IMR-90 (cell line): ENCODE data around the gene C1orf87. TPM values are rescaled to one million over a fixed set of nuclear protein-coding genes. Genes with fewer than 3 reads are reported as not detected.
A peak's percentile ranks its signal among the peaks of the same experiment; 100 is the strongest.

Source experiments
- ATAC-seq: fragments of 200-7000 bp; cut with Tn5 transposase; 2 replicates; pipeline ENCODE4 v1.9.1; 2020; ENCODE audit warnings: low read depth, mild to moderate bottlenecking, moderate library complexity
- BruUV-seq: library from RNA; stranded (reverse); fragments of 400-500 nt; replicated peaks from 2 replicates; lab custom pipeline; 2021; lab: Mats Ljungman, UMichigan
- CTCF ChIA-PET: fragments of 300-600 bp; formaldehyde crosslinking; extraction: SDS; loops from one replicate; lab custom pipeline; 2021; ENCODE audit warnings: antibody characterized with exemption; lab: Yijun Ruan, JAX
- POLR2A ChIA-PET: fragments of 300-600 bp; sonication (Branson Sonifier 250); formaldehyde crosslinking; loops from one replicate; lab custom pipeline; 2022; ENCODE audit warnings: antibody characterized with exemption; ENCODE audit not compliant: unreplicated experiment; lab: Charles Lee
- DNase-seq: peaks from one replicate; pipeline ENCODE4 v3.0.0; 2013
- H2AFZ ChIP-seq: replicated peaks from 2 replicates; pipeline ENCODE3; 2013; ENCODE audit warnings: low read length, mild to moderate bottlenecking; ENCODE audit not compliant: poor library complexity
- H2AK5ac ChIP-seq: 2 replicates; pipeline ENCODE4 v1.6.1; 2013; ENCODE audit warnings: low read depth, low read length, inconsistent platforms
- H2AK9ac ChIP-seq: replicated peaks from 2 replicates; pipeline ENCODE3; 2013; ENCODE audit warnings: mild to moderate bottlenecking, low read depth, low read length, moderate library complexity; ENCODE audit not compliant: poor library complexity
- H2BK120ac ChIP-seq: 2 replicates; pipeline ENCODE4 v1.6.1; 2013; ENCODE audit warnings: low read depth, low read length, inconsistent platforms
- H2BK15ac ChIP-seq: 3 replicates; pipeline ENCODE4 v1.6.1; 2013; ENCODE audit warnings: low read depth, low read length, inconsistent platforms
- H2BK20ac ChIP-seq: 2 replicates; pipeline ENCODE4 v1.6.1; 2013; ENCODE audit warnings: low read depth, mild to moderate bottlenecking, inconsistent platforms, low read length, moderate library complexity
- H2BK5ac ChIP-seq: 2 replicates; pipeline ENCODE4 v1.6.1; 2013; ENCODE audit warnings: mild to moderate bottlenecking, low read depth, low read length, inconsistent platforms; ENCODE audit not compliant: poor library complexity, severe bottlenecking
- H3K14ac ChIP-seq: replicated peaks from 2 replicates; pipeline ENCODE4 v1.6.1; 2013; ENCODE audit warnings: low read depth, low read length, inconsistent platforms
- H3K18ac ChIP-seq: 2 replicates; pipeline ENCODE4 v1.6.1; 2013; ENCODE audit warnings: low read depth, low read length, control low read depth
- H3K23ac ChIP-seq: 2 replicates; pipeline ENCODE4 v1.6.1; 2013; ENCODE audit warnings: low read depth, low read length, inconsistent platforms
- H3K27ac ChIP-seq: 2 replicates; pipeline ENCODE4 v1.5.1; 2013; ENCODE audit warnings: mild to moderate bottlenecking, control low read depth, low read length; ENCODE audit not compliant: insufficient read depth
- H3K27me3 ChIP-seq: 2 replicates; pipeline ENCODE4 v1.6.1; 2013; ENCODE audit warnings: low read length; ENCODE audit not compliant: control insufficient read depth, insufficient read depth
- H3K36me3 ChIP-seq: 2 replicates; pipeline ENCODE4 v1.6.1; 2013; ENCODE audit warnings: low read length, mixed read lengths; ENCODE audit not compliant: control insufficient read depth, insufficient read depth
- H3K4ac ChIP-seq: 2 replicates; pipeline ENCODE4 v1.6.1; 2013; ENCODE audit warnings: low read depth, low read length, inconsistent platforms
- H3K4me1 ChIP-seq: 2 replicates; pipeline ENCODE4 v1.6.1; 2013; ENCODE audit warnings: low read length, mixed read lengths; ENCODE audit not compliant: control insufficient read depth, insufficient read depth
- H3K4me2 ChIP-seq: 2 replicates; pipeline ENCODE4 v1.6.1; 2013; ENCODE audit warnings: low read depth, mild to moderate bottlenecking, control low read depth, low read length, moderate library complexity
- H3K4me3 ChIP-seq: 2 replicates; pipeline ENCODE4 v1.5.1; 2013; ENCODE audit warnings: low read depth, mild to moderate bottlenecking, control low read depth, low read length, moderate library complexity; ENCODE audit not compliant: insufficient read depth
- H3K56ac ChIP-seq: 2 replicates; pipeline ENCODE4 v1.6.1; 2013; ENCODE audit warnings: low read length, inconsistent platforms; ENCODE audit not compliant: insufficient read depth; ENCODE audit errors: extremely low read depth
- H3K79me1 ChIP-seq, 2 experiments: 2 replicates each; pipeline ENCODE4 v1.6.1; 2013; ENCODE audit warnings: low read length in 2 of 2, inconsistent platforms in 1 of 2, low read depth in 1 of 2
- H3K9ac ChIP-seq: 2 replicates; pipeline ENCODE4 v1.6.1; 2013; ENCODE audit warnings: low read depth, low read length, control low read depth
- H3K9me1 ChIP-seq: 2 replicates; pipeline ENCODE4 v1.6.1; 2013; ENCODE audit warnings: low read length, inconsistent platforms; ENCODE audit not compliant: insufficient read depth
- H3K9me3 ChIP-seq: 2 replicates; pipeline ENCODE4 v1.6.1; 2013; ENCODE audit warnings: low read length; ENCODE audit not compliant: control insufficient read depth, insufficient read depth
- H4K20me1 ChIP-seq: 2 replicates; pipeline ENCODE4 v1.6.1; 2013; ENCODE audit warnings: low read length, inconsistent platforms; ENCODE audit not compliant: insufficient read depth
- H4K5ac ChIP-seq: 2 replicates; pipeline ENCODE4 v1.6.1; 2013; ENCODE audit warnings: mild to moderate bottlenecking, low read depth, low read length, control low read depth
- H4K8ac ChIP-seq, 2 experiments: 2 replicates each; pipeline ENCODE4 v1.6.1; 2013; ENCODE audit warnings: low read depth in 2 of 2, low read length in 2 of 2, control low read depth in 1 of 2, inconsistent platforms in 1 of 2
- H4K91ac ChIP-seq: 2 replicates; pipeline ENCODE4 v1.6.1; 2013; ENCODE audit warnings: low read depth, low read length, inconsistent platforms; ENCODE audit not compliant: insufficient read depth
- BHLHE40 ChIP-seq: fragments of 150-350 bp; IDR thresholded peaks from 2 replicates; pipeline ENCODE4 v1.6.1; 2016; ENCODE audit warnings: mild to moderate bottlenecking, low read depth, low read length
- MAFK ChIP-seq: IDR thresholded peaks from 2 replicates; pipeline ENCODE4 v1.6.1; 2012; ENCODE audit warnings: low read depth, low read length, improper control_type of control experiment
- MAZ ChIP-seq: IDR thresholded peaks from 2 replicates; pipeline ENCODE4 v1.6.1; 2012; ENCODE audit warnings: low read depth, mild to moderate bottlenecking, low read length, improper control_type of control experiment, moderate library complexity, borderline replicate concordance
- MXI1 ChIP-seq: IDR thresholded peaks from 2 replicates; pipeline ENCODE4 v1.6.1; 2012; ENCODE audit warnings: low read depth, mild to moderate bottlenecking, low read length, moderate library complexity, borderline replicate concordance
- POLR2A ChIP-seq: IDR thresholded peaks from 2 replicates; pipeline ENCODE4 v1.6.1; 2012; ENCODE audit warnings: mild to moderate bottlenecking, low read depth, low read length
- SMC3 ChIP-seq: fragments of 150-350 bp; IDR thresholded peaks from 2 replicates; pipeline ENCODE4 v1.6.1; 2016; ENCODE audit warnings: low read depth, mild to moderate bottlenecking, antibody characterized with exemption, low read length, moderate library complexity
- WGBS, 2 experiments: methylation state at CpG; one replicate each; pipeline versions ENCODE4 v1.1.5 to v1.1.7; 2013; ENCODE audit warnings: missing lambda C conversion rate in 2 of 2; ENCODE audit not compliant: insufficient read length in 1 of 2; ENCODE audit errors: extremely low coverage in 2 of 2; 5-methylcytosine and 5-hydroxymethylcytosine counted together
- dilution Hi-C: fragments of 300-500 bp; cut with HindIII; formaldehyde crosslinking; loops from one replicate; pipeline ENCODE4 v1.14.3; 2018; ENCODE audit warnings: low sequenced_read_pairs; ENCODE audit not compliant: unreplicated experiment
- in situ Hi-C: fragments of 300-500 bp; cut with MboI; formaldehyde crosslinking; loops from 3 replicates; pipeline ENCODE4 v1.14.3; 2019; ENCODE audit warnings: low sequenced_read_pairs, inconsistent platforms, mixed read lengths
- intact Hi-C: fragments of 100-400 bp; cut with micrococcal nuclease; formaldehyde crosslinking; loops from 2 replicates; pipeline ENCODE4 v1.10.0; 2022
- polyA plus RNA-seq, 3 experiments: library from polyadenylated mRNA; depleted of rRNA; stranded (reverse); fragments of >200 nt; gene quantifications; 2 replicates each; pipeline ENCODE4 v1.2.3, GENCODE V29; 2012; ENCODE audit warnings: low replicate concordance in 1 of 3
- total RNA-seq: library from RNA; depleted of rRNA; stranded (reverse); fragments of >200 nt; gene quantifications from 2 replicates; pipeline ENCODE4 v1.2.3, GENCODE V29; 2012
- TF ChIP-seq, protein P1 (sequence below): fragments of 150-350 bp; IDR thresholded peaks from 2 replicates; pipeline ENCODE4 v1.6.1; 2016; ENCODE audit warnings: low read depth, mild to moderate bottlenecking, low read length, moderate library complexity, borderline replicate concordance
- TF ChIP-seq, protein P2 (sequence below): conservative IDR thresholded peaks from 2 replicates; pipeline ENCODE4 v1.5.1; 2012; ENCODE audit warnings: mild to moderate bottlenecking, low read depth, low read length, improper control_type of control experiment

C1orf87 gene
- total and polyA plus RNA-seq, 2 of the 4 experiments (the other 2 are of a cell fraction): not detected

DNA sequence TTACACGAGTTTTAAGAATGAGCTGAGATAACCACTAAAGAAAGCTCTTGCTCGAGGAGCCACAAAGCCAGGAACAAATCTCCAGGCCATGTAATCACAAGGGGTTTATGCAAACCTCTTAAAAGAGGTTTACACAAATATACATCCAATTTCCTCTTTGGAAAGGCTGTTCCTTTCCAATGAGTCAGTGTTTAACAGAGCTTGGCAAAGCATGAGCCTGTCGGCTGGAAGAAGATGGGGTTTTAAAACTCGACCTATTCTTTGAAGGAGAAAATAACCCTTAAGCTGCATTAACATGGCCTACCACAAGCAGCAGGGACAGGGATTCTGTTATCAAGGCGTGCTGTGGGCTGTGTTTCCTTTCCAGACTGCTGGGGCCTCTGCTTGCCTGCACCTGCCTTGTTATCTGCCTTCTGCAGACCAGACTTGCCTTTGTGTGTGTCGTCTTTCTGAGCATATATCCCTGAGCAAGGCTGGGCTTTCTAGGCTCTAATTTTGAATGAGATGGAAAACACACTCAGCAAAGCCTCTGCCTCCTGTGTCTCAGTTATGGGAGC is 106.4 kb downstream of the C1orf87 start:
- dilution Hi-C loops: no loop called here
- 0 out of 2 replicates have a peak, but pooled peaks cover 1% of the 10 kb centered on the region for H3K27me3 ChIP-seq
- no peak overlapping the region for H3K4me3 ChIP-seq
- H3K14ac ChIP-seq: no peak overlapping the region
- H4K91ac ChIP-seq: no peak overlapping the region
- H3K56ac ChIP-seq: no peak overlapping the region
- no peaks in the 10 kb centered on the region for H3K36me3 ChIP-seq
- ATAC-seq (peak; percentile 81), DNase-seq (peak; percentile 59)
- peak overlapping the region; percentile 59; the same call in 1 of the 2 replicates for H3K4me2 ChIP-seq
- peak overlapping the region; percentile 35; the same call in 1 of the 2 replicates for H3K27ac ChIP-seq
- intact Hi-C loops: no loop called here
- no peak overlapping the region for H3K4ac ChIP-seq
- TF ChIP-seq BHLHE40 (no peak), POLR2A (no peak), SMC3 (no peak), MAFK (no peak), MAZ (no peak), MXI1 (no peak)
- TF ChIP-seq, protein P1, sequence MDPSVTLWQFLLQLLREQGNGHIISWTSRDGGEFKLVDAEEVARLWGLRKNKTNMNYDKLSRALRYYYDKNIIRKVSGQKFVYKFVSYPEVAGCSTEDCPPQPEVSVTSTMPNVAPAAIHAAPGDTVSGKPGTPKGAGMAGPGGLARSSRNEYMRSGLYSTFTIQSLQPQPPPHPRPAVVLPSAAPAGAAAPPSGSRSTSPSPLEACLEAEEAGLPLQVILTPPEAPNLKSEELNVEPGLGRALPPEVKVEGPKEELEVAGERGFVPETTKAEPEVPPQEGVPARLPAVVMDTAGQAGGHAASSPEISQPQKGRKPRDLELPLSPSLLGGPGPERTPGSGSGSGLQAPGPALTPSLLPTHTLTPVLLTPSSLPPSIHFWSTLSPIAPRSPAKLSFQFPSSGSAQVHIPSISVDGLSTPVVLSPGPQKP: no peak
- TF ChIP-seq, protein P2, sequence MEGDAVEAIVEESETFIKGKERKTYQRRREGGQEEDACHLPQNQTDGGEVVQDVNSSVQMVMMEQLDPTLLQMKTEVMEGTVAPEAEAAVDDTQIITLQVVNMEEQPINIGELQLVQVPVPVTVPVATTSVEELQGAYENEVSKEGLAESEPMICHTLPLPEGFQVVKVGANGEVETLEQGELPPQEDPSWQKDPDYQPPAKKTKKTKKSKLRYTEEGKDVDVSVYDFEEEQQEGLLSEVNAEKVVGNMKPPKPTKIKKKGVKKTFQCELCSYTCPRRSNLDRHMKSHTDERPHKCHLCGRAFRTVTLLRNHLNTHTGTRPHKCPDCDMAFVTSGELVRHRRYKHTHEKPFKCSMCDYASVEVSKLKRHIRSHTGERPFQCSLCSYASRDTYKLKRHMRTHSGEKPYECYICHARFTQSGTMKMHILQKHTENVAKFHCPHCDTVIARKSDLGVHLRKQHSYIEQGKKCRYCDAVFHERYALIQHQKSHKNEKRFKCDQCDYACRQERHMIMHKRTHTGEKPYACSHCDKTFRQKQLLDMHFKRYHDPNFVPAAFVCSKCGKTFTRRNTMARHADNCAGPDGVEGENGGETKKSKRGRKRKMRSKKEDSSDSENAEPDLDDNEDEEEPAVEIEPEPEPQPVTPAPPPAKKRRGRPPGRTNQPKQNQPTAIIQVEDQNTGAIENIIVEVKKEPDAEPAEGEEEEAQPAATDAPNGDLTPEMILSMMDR: no peak
- no peak overlapping the region for H2AK9ac ChIP-seq
- H3K18ac ChIP-seq: no peak overlapping the region
- CTCF ChIA-PET: interaction anchor here (0.7 to 2.2 kb wide), 3 partner anchors 9 to 20 kb away, joined by 3 to 7 read pairs (median 3); no protein-coding TSS in a partner anchor
- no peak overlapping the region for H2AFZ ChIP-seq
- no peaks in the 10 kb centered on the region for H3K9me1 ChIP-seq
- in situ Hi-C loops: no loop called here
- WGBS, 2 experiments: no CpG with 5 or more reads among the region's 6 CpGs
- H3K9me3 ChIP-seq: no peaks in the 10 kb centered on the region
- no peaks in the 10 kb centered on the region for H3K79me1 ChIP-seq
- H3K4me1 ChIP-seq: peaks cover 5% of the 10 kb centered on the region
- no peak overlapping the region for H3K23ac ChIP-seq
- BruUV-seq: no TSS peak
- H4K20me1 ChIP-seq: no peaks in the 10 kb centered on the region
- H3K9ac ChIP-seq: no peak overlapping the region
- H2BK15ac ChIP-seq: no peak overlapping the region
- no peak overlapping the region for H2BK120ac ChIP-seq
- no peak overlapping the region for H4K5ac ChIP-seq
- POLR2A ChIA-PET: no interaction called here
- H2AK5ac ChIP-seq: no peak overlapping the region
- H2BK5ac ChIP-seq: no peak overlapping the region
- no peak overlapping the region for H2BK20ac ChIP-seq
- H4K8ac ChIP-seq: no peak overlapping the region
